GM12873 (cell line): Measurements from ENCODE around the gene PKP4.

Source experiments
- CTCF ChIP-seq: IDR thresholded peaks from 2 replicates; pipeline ENCODE4 v1.5.1; 2012; ENCODE audit warnings: low read depth, mild to moderate bottlenecking, moderate library complexity, low read length, control low read depth; ENCODE audit not compliant: insufficient read depth; ENCODE audit errors: missing control alignments

Gene PKP4

GRCh38 chr2:158557752-158558151, 101.0 kb downstream of the PKP4 start:
- no peak for TF ChIP-seq CTCF

GRCh38 chr2:158559252-158559651, 102.5 kb downstream of the PKP4 start:
- no peak for TF ChIP-seq CTCF

GRCh38 chr2:158560259-158560658, 103.5 kb downstream of the PKP4 start:
- no peak for TF ChIP-seq CTCF

- TF ChIP-seq CTCF = no peak
These were observed 104.3 kb downstream of the PKP4 start for GRCh38 chr2:158561054-158561453.

DNA sequence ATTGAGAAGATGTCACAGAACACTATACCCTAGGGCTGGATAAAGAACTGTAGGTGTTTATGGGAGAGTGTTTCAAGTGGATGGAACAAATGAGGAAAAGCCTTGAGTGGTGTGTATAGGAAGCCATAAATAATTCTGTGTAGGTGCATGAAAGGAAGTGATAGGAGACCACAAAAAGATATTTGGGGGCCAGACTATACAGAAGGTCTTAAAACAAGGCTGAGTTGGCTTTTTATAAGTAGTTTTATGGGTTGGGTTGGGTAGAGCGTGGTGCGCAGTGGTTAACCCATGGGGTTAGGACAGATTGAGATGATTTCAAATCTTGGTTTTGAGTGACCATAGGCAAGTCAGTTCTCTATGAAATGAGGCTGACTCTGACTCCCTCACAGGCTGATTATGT, 110.5 kb downstream of the PKP4 start:
- TF ChIP-seq CTCF = no peak

- TF ChIP-seq CTCF = no peak
These were observed 112.5 kb downstream of the PKP4 start for GRCh38 chr2:158569284-158569683.

GRCh38 chr2:158570869-158571268, 114.1 kb downstream of the PKP4 start:
- no peak for TF ChIP-seq CTCF
